Testis (tissue), 2 donors: Measurements from ENCODE around the gene ANXA6.

Source experiments
- CTCF ChIP-seq, 3 experiments: fragments of 450-650 bp in 2 of 3; fragments of 200-600 bp in 1 of 3; sonication (generic) in 1 of 3; IDR thresholded peaks; one replicate each; pipeline ENCODE4 v1.5.1; 2016 to 2019; ENCODE audit warnings: antibody characterized with exemption in 3 of 3, mild to moderate bottlenecking in 2 of 3, moderate library complexity in 1 of 3
- POLR2A ChIP-seq: fragments of 450-650 bp; IDR thresholded peaks from one replicate; pipeline ENCODE4 v1.6.1; 2017; ENCODE audit warnings: antibody characterized with exemption, mild to moderate bottlenecking, moderate library complexity

- TF ChIP-seq CTCF (IDR thresholded peaks at IDR 0.05) = no peak
- no peak for TF ChIP-seq POLR2A
Observed at GRCh38 chr5:151076616-151077015, 81.0 kb downstream of the ANXA6 start.
